Peyer's patch (tissue), 4 donors: ENCODE measurements around the gene RAPGEF1.

ENCODE experiments used
- POLR2A ChIP-seq, 2 donors: fragments of 450-650 bp; IDR thresholded peaks; one replicate each; pipeline ENCODE4 v1.5.1; 2017; ENCODE audit warnings: antibody characterized with exemption in 2 of 2, mild to moderate bottlenecking in 2 of 2, moderate library complexity in 2 of 2
- TF ChIP-seq, protein P1 (sequence below), 6 experiments: fragments of 450-650 bp in 4 of 6; fragments of 200-600 bp in 2 of 6; sonication (generic) in 1 of 6; IDR thresholded peaks; one replicate each; pipeline ENCODE4 v1.5.1; 2017 to 2019; ENCODE audit warnings: antibody characterized with exemption in 6 of 6, mild to moderate bottlenecking in 3 of 6, moderate library complexity in 1 of 6

DNA sequence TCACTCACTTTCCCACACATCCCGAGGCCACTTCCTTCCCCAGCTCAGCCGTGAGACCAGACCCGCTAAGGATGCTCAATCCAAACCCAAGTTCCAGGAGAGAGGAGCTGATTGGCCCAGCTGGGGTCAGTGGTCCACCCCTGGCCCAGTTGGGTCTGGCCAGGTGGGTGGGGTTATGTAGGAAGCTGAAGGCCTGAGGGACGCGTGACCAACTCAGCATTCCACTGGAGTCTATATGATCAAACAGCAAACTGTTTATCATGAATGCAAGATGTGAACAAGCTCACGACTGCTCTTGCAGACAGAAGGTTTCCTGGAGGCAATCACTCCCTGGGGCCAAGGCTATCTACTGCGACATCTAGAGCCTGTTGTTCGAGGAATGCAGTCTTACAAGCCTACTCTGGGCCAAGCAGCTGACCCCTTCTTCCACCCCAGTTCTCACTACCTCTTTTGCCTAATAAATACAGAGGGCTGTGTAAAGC lies 4.9 kb upstream of the RAPGEF1 start:
- TF ChIP-seq, protein P1, sequence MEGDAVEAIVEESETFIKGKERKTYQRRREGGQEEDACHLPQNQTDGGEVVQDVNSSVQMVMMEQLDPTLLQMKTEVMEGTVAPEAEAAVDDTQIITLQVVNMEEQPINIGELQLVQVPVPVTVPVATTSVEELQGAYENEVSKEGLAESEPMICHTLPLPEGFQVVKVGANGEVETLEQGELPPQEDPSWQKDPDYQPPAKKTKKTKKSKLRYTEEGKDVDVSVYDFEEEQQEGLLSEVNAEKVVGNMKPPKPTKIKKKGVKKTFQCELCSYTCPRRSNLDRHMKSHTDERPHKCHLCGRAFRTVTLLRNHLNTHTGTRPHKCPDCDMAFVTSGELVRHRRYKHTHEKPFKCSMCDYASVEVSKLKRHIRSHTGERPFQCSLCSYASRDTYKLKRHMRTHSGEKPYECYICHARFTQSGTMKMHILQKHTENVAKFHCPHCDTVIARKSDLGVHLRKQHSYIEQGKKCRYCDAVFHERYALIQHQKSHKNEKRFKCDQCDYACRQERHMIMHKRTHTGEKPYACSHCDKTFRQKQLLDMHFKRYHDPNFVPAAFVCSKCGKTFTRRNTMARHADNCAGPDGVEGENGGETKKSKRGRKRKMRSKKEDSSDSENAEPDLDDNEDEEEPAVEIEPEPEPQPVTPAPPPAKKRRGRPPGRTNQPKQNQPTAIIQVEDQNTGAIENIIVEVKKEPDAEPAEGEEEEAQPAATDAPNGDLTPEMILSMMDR (IDR thresholded peaks at IDR 0.05): no peak
- TF ChIP-seq POLR2A (IDR thresholded peaks at IDR 0.05): no peak
